ENCODE results near the gene STARD3.

The STARD3 gene

GRCh38 chr17:39688475-39688835, 51.5 kb downstream of the STARD3 start:
- TF ChIP-seq CTCF (IDR thresholded peaks at IDR 0.05; ENCODE audit: low read length) (no peak), EZH2 (IDR thresholded peaks at IDR 0.05; ENCODE audit: borderline replicate concordance, low read length) (no peak)
- no peaks in the 10 kb centered on the region for H3K79me2 ChIP-seq (ENCODE audit: insufficient read depth, low read length)
- H3K4me1 ChIP-seq (ENCODE audit: insufficient read depth, low read length, severe bottlenecking) = peaks cover 21% of the 10 kb centered on the region
- no peaks in the 10 kb centered on the region for H3K36me3 ChIP-seq (ENCODE audit: insufficient read depth, low read length)
- no peaks in the 10 kb centered on the region for H3F3A ChIP-seq (ENCODE audit: insufficient read depth, low read length)
- H3K9me3 ChIP-seq (ENCODE audit: low read length) = no peaks in the 10 kb centered on the region
- no peaks in the 10 kb centered on the region for H4K20me1 ChIP-seq (ENCODE audit: insufficient read depth, low read length)
- peak overlapping the region; percentile 75 for H3K27ac ChIP-seq (ENCODE audit: low read depth, low read length, poor library complexity, severe bottlenecking)
- peak overlapping the region; percentile 92 for H3K4me2 ChIP-seq (ENCODE audit: low read length)
- peak overlapping the region; percentile 77 for H3K4me3 ChIP-seq (ENCODE audit: low read depth, low read length, poor library complexity, severe bottlenecking)
- no peaks in the 10 kb centered on the region for H3K27me3 ChIP-seq (ENCODE audit: insufficient read depth, low read length)
- no peaks in the 10 kb centered on the region for H3K9me2 ChIP-seq (ENCODE audit: low read depth, low read length)
- H2AFZ ChIP-seq (ENCODE audit: low read length) = peak overlapping the region; percentile 59; the same call in 1 of the 2 replicates
- peak overlapping the region; percentile 74 for H3K9ac ChIP-seq (ENCODE audit: low read length)

GRCh38 chr17:39688945-39689344, 52.0 kb downstream of the STARD3 start:
- peak overlapping the region; percentile 74; the same call in 1 of the 2 replicates for H3K9ac ChIP-seq (ENCODE audit: low read length)
- no peak overlapping the region for H3K27ac ChIP-seq (ENCODE audit: low read depth, low read length, poor library complexity, severe bottlenecking)

GRCh38 chr17:39694593-39694992, 57.6 kb downstream of the STARD3 start:
- Histone ChIP-seq H3K27ac (ENCODE audit: low read depth, low read length, poor library complexity, severe bottlenecking) (no peak overlapping the region), H3K27me3 (ENCODE audit: insufficient read depth, low read length) (no peaks in the 10 kb centered on the region), H3K4me2 (ENCODE audit: low read length) (no peak overlapping the region), H3K4me1 (ENCODE audit: insufficient read depth, low read length, severe bottlenecking) (no peaks in the 10 kb centered on the region), H3K79me2 (ENCODE audit: insufficient read depth, low read length) (no peaks in the 10 kb centered on the region), H3K4me3 (ENCODE audit: low read depth, low read length, poor library complexity, severe bottlenecking) (no peak overlapping the region), H3K36me3 (ENCODE audit: insufficient read depth, low read length) (no peaks in the 10 kb centered on the region; the same call in 1 of the 2 replicates), H3K9me2 (ENCODE audit: low read depth, low read length) (no peaks in the 10 kb centered on the region), H3F3A (ENCODE audit: insufficient read depth, low read length) (no peaks in the 10 kb centered on the region), H2AFZ (ENCODE audit: low read length) (no peak overlapping the region), H3K9me3 (ENCODE audit: low read length) (no peaks in the 10 kb centered on the region), H3K9ac (ENCODE audit: low read length) (no peak overlapping the region), H4K20me1 (ENCODE audit: insufficient read depth, low read length) (no peaks in the 10 kb centered on the region)
- no peak for TF ChIP-seq EZH2 (IDR thresholded peaks at IDR 0.05; ENCODE audit: borderline replicate concordance, low read length)
- TF ChIP-seq CTCF (IDR thresholded peaks at IDR 0.05; ENCODE audit: low read length) = no peak

More at GRCh38 chr17:39688945-39689344, 52.0 kb downstream of the STARD3 start:
- Histone ChIP-seq H3K4me3 (ENCODE audit: low read depth, low read length, poor library complexity, severe bottlenecking) (peak overlapping the region; percentile 77), H3K9me2 (ENCODE audit: low read depth, low read length) (no peaks in the 10 kb centered on the region), H3K27me3 (ENCODE audit: insufficient read depth, low read length) (no peaks in the 10 kb centered on the region), H3F3A (ENCODE audit: insufficient read depth, low read length) (no peaks in the 10 kb centered on the region), H3K4me1 (ENCODE audit: insufficient read depth, low read length, severe bottlenecking) (peaks cover 21% of the 10 kb centered on the region), H3K4me2 (ENCODE audit: low read length) (peak overlapping the region; percentile 92), H3K36me3 (ENCODE audit: insufficient read depth, low read length) (no peaks in the 10 kb centered on the region), H3K9me3 (ENCODE audit: low read length) (no peaks in the 10 kb centered on the region), H3K79me2 (ENCODE audit: insufficient read depth, low read length) (no peaks in the 10 kb centered on the region), H2AFZ (ENCODE audit: low read length) (no peak overlapping the region), H4K20me1 (ENCODE audit: insufficient read depth, low read length) (no peaks in the 10 kb centered on the region)
- TF ChIP-seq EZH2 (IDR thresholded peaks at IDR 0.05; ENCODE audit: borderline replicate concordance, low read length) (no peak), CTCF (IDR thresholded peaks at IDR 0.05; ENCODE audit: low read length) (no peak)
